ENCODE data around the gene TJP1. TPM values are rescaled to one million over a fixed set of nuclear protein-coding genes. Genes with fewer than 3 reads are reported as not detected.

Gene TJP1
- total RNA-seq, 1 donor = 95.3 TPM

GRCh38 chr15:29805043-29805707 lies 17.1 kb downstream of the TJP1 start:
- peak; percentile 92 for DNase-seq (ENCODE audit: low read depth)
- no peak for TF ChIP-seq CTCF (IDR thresholded peaks at IDR 0.05; ENCODE audit: insufficient read depth, low read length)
- H3K4me3 ChIP-seq (ENCODE audit: low read depth, low read length) = no peak overlapping the region

GRCh38 chr15:29802411-29802810 lies 19.9 kb downstream of the TJP1 start:
- no peak for TF ChIP-seq CTCF (IDR thresholded peaks at IDR 0.05; ENCODE audit: insufficient read depth, low read length)
- H3K4me3 ChIP-seq (ENCODE audit: low read depth, low read length) = no peak overlapping the region
- no peak for DNase-seq (ENCODE audit: low read depth)

GRCh38 chr15:29800491-29801366 lies 21.5 kb downstream of the TJP1 start:
- no peak for DNase-seq (ENCODE audit: low read depth)
- H3K4me3 ChIP-seq (ENCODE audit: low read depth, low read length) = no peak overlapping the region
- TF ChIP-seq CTCF (IDR thresholded peaks at IDR 0.05; ENCODE audit: insufficient read depth, low read length) = no peak

- DNase-seq (ENCODE audit: low read depth) = no peak
- H3K4me3 ChIP-seq (ENCODE audit: low read depth, low read length) = no peak overlapping the region
- no peak for TF ChIP-seq CTCF (IDR thresholded peaks at IDR 0.05; ENCODE audit: insufficient read depth, low read length)
Observed at GRCh38 chr15:29799859-29800258, 22.4 kb downstream of the TJP1 start.

- no peak for TF ChIP-seq CTCF (IDR thresholded peaks at IDR 0.05; ENCODE audit: insufficient read depth, low read length)
- DNase-seq (ENCODE audit: low read depth) = no peak
- no peak overlapping the region for H3K4me3 ChIP-seq (ENCODE audit: low read depth, low read length)
Observed at GRCh38 chr15:29795610-29796009, 26.7 kb downstream of the TJP1 start.

GRCh38 chr15:29792426-29793159 lies 29.7 kb downstream of the TJP1 start:
- peak; percentile 15 for DNase-seq (ENCODE audit: low read depth)
- TF ChIP-seq CTCF (IDR thresholded peaks at IDR 0.05; ENCODE audit: insufficient read depth, low read length) = no peak
- H3K4me3 ChIP-seq (ENCODE audit: low read depth, low read length) = no peak overlapping the region

Data from fibroblast of the aortic adventitia (primary cell).